Cardiac ventricle fibroblast (primary cell): ENCODE results near the gene KDM7A. TPM values are rescaled to one million over a fixed set of nuclear protein-coding genes. Genes with fewer than 3 reads are reported as not detected.

Source experiments
- total RNA-seq: library from RNA; depleted of rRNA; stranded (reverse); fragments of >200 nt; gene quantifications from 2 replicates; pipeline ENCODE4 v1.2.3, GENCODE V29; 2015

KDM7A gene, protein sequence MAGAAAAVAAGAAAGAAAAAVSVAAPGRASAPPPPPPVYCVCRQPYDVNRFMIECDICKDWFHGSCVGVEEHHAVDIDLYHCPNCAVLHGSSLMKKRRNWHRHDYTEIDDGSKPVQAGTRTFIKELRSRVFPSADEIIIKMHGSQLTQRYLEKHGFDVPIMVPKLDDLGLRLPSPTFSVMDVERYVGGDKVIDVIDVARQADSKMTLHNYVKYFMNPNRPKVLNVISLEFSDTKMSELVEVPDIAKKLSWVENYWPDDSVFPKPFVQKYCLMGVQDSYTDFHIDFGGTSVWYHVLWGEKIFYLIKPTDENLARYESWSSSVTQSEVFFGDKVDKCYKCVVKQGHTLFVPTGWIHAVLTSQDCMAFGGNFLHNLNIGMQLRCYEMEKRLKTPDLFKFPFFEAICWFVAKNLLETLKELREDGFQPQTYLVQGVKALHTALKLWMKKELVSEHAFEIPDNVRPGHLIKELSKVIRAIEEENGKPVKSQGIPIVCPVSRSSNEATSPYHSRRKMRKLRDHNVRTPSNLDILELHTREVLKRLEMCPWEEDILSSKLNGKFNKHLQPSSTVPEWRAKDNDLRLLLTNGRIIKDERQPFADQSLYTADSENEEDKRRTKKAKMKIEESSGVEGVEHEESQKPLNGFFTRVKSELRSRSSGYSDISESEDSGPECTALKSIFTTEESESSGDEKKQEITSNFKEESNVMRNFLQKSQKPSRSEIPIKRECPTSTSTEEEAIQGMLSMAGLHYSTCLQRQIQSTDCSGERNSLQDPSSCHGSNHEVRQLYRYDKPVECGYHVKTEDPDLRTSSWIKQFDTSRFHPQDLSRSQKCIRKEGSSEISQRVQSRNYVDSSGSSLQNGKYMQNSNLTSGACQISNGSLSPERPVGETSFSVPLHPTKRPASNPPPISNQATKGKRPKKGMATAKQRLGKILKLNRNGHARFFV
- total RNA-seq = 3.6 and 4.5 TPM in 2 replicates

DNA sequence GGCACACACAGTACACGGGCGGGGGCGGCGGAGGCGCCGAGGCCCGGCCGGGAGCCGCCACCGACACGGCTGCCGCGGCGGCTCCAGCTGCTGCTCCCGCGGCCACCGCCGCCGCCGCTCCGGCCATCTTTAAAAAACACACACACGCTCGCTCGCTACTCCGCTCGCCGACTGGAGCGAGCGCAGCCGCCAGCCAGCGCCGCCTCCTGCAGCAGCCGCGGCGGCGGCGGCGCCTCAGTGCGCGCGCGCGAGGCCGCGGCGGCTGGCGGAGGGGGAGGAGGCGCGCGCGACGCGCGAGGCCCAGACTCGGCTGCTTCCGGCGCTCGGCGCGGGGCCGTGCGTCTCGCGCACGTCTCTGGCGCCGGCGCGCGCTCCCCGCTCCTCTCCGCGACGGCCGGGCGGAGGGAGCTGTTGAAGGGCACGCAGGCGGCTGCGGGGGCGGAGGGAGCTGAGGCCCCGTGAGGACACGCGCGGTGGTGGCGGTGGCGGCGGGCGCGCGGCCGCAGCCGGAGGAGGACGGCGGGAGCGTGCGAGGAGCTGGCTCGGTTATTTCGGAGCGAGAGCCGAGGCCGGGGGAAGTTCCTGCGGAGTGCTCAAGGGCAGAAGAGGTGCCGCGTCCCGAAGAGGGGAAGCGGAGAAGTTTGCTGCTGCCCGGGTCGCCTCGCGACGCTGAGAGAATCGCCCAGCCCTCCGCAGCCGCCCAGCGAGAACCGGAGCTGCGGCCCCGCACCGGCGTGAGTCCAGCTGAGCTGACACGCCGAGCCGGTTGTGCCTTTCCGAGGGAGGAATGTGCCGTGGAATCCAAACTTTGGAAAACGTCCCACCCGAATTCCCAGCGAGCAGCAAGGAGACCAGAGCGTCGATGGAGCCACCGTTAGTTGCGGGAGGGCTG is at the start of gene KDM7A:
KDM7A (minus strand) TSS at position 173 of the 892 bp plus-strand sequence; CDS start at position 127, 46 bp downstream.

DNA sequence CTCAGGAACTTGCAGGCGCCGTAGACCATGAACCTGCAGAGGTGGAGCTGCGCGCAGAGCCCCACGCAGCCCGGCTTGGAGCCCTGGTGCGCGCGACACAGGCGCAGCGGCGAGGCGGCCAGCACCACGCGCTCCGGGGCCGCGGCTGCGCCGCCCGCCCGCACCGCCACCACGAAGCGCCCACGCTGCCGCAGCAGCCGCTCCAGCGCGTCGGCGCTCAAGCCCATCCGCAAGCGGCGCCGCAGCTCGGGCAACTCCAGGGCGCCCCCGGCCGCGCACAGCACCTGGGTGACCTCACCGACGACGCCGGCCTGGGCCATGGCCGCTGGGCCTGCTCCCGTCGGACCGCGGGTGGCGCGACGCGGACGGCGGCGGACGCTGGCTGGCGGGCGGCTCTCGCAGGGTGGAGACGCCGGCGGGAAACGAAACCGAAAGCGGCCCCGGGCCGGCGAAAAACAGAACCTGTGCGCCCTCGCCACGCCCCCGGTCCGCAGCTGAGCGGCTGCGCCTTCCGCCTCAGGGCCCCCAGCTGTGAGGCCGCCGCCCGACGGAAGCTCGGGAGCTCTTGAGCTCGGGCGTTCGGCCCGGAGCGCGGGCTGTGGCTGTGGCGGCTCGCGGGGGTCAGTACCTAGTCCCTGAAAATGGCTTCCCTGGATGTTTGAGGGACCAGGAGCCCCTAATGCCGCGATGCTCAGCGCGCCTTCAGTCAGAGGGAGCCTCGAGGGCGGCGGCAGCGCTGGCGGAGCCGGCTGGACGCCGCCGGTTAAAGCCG is 114.1 kb downstream of the KDM7A start, which contains the start of gene PARP12:
PARP12 (minus strand) TSS at position 424 of the 772 bp plus-strand sequence; CDS start at position 320, 104 bp downstream.

Other genes starting within 250 kb of the KDM7A start
- gene PARP12, start 114.0 kb downstream of the KDM7A start, total RNA-seq = 11.9 and 12.6 TPM in 2 replicates
- 45.9 and 56.4 TPM in 2 replicates for gene SLC37A3, start 221.5 kb upstream of the KDM7A start, total RNA-seq
- not detected in 2 replicates for gene RAB19, start 227.1 kb upstream of the KDM7A start, total RNA-seq